ENCODE measurements around the gene THAP7.
"Not testable (repeated sequence)": the region's sequence is repeated elsewhere in the genome, so short reads cannot be mapped to it uniquely, and the experiment has no call there.

The THAP7 gene

GRCh38 chr22:20978419-20978818 lies 23.5 kb downstream of the THAP7 start:
- no peak for DNase-seq (ENCODE audit: low read depth)

GRCh38 chr22:20977516-20978170 lies 24.3 kb downstream of the THAP7 start:
- no peak for DNase-seq (ENCODE audit: low read depth)

DNA sequence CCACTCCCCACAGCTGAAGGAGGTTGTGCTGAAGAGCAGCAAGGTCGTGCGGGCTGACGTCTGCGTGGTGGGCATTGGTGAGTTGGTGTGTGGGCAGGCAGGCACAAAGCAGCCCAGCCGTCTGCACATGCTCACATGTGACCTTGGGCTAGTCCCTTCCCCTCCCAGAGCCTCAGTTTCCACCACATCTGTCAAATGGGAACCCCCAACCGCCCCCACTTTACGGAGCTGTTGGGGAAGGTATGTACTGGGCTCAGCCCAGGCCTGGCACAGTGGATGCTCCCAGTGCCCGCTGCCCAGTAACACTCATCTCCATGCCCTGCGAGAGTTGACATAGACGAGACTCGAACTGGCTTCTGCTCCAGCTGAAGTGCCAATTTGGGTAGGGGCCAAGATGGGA lies 24.9 kb downstream of the THAP7 start:
- no peak for DNase-seq (ENCODE audit: low read depth)

DNA sequence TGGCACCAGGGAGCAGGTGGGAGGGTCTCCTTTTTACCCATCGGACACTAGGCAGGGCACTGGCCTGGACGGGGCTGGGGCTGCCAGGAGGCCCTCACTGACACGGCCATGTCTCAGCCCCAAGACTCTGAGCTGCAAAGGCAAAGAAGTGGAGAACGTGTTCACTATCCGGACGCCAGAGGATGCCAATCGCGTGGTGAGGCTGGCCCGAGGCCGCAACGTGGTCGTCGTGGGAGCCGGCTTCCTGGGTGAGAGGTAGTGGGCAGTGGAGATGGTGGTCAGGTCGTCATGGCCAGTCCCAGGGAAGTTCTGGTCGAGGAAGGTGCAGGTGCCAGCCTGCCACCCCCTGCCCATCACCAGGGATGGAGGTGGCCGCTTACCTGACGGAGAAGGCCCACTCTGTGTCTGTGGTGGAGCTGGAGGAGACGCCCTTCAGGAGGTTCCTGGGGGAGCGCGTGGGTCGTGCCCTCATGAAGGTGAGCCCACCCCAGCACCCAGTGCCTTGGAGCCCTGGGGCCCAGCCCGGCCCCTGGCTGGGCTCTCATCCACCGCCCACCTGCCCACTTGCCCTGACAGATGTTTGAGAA lies 25.5 kb downstream of the THAP7 start:
- no peak for DNase-seq (ENCODE audit: low read depth)

DNA sequence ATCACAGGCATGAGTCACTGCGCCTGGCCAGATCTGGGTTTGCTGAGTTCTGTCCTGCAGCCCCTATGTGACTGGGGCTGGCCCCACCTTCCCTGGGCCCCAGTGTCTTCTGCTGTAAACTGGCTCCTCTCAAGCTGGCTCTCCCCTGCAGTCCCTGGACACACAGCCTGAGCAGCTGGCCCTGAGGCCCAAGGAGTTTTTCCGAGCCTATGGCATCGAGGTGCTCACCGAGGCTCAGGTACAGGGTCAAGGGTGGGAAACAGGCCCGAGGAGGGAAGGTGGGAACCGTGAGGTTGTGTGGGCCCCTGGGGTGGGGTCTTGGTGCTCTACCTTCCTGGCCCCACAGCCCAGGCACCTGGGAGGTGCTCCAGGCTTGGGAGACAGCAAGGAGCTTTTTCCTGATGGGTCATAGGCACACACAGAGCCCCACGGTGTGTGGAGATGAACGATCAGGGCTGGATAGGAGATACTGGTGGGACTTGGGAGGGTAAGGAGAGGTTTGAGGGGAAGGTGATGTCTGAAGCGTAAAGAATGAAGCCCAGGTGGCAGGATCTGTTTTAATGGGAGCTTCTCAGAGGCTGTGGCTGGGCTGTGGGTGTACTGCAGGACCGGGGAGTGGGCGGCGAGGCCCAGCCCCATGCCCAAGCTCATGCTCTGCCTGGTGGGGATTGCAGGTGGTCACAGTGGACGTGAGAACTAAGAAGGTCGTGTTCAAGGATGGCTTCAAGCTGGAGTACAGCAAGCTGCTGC lies 26.2 kb downstream of the THAP7 start:
- no peak for DNase-seq (ENCODE audit: low read depth)

GRCh38 chr22:20974336-20974955 lies 27.5 kb downstream of the THAP7 start:
- DNase-seq (ENCODE audit: low read depth), result no peak

- DNase-seq (ENCODE audit: low read depth), result no peak
Observed at GRCh38 chr22:20973634-20974286, 28.2 kb downstream of the THAP7 start.

- no peak for DNase-seq (ENCODE audit: low read depth)
Observed at GRCh38 chr22:20972933-20973577, 28.9 kb downstream of the THAP7 start.

GRCh38 chr22:20972014-20972694 lies 29.8 kb downstream of the THAP7 start:
- DNase-seq (ENCODE audit: low read depth), result not testable (repeated sequence)

- no peak for DNase-seq (ENCODE audit: low read depth)
Observed at GRCh38 chr22:20970939-20971657, 30.8 kb downstream of the THAP7 start.

GRCh38 chr22:20968281-20968977 lies 33.5 kb downstream of the THAP7 start:
- no peak for DNase-seq (ENCODE audit: low read depth)

DNA sequence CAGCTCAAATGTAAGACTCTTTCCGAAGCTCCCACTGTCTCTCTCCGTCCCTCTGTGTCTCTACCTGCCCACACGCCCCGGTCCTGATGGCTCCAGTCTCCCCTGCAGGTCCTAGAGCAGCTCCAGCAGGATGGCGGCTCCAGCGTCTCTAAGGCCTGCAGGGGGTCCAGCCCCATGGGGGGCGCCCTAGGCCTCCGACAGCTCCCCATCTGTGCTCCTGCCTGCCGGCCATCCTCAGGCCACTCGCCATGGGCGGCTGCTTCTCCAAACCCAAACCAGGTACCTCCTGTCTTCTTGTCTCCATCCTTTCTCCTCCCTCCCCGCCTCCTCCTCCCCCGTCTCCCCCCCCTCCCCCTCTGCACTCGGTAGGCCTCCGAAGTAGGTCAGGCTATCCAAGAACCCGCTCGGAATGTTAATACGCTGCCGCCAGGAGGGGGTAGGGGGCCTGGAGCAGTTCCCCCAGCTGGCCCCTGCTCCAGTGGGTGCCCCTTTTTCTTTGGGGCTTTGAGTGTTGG lies 34.2 kb downstream of the THAP7 start:
- no peak for DNase-seq (ENCODE audit: low read depth)

GRCh38 chr22:20966883-20967696 lies 34.8 kb downstream of the THAP7 start, which contains the start of gene AIFM3:
TSS of gene AIFM3 (plus strand) at chr22:20967255. CDS start at chr22:20967945, 690 bp downstream.
- DNase-seq (ENCODE audit: low read depth), result no peak

DNA sequence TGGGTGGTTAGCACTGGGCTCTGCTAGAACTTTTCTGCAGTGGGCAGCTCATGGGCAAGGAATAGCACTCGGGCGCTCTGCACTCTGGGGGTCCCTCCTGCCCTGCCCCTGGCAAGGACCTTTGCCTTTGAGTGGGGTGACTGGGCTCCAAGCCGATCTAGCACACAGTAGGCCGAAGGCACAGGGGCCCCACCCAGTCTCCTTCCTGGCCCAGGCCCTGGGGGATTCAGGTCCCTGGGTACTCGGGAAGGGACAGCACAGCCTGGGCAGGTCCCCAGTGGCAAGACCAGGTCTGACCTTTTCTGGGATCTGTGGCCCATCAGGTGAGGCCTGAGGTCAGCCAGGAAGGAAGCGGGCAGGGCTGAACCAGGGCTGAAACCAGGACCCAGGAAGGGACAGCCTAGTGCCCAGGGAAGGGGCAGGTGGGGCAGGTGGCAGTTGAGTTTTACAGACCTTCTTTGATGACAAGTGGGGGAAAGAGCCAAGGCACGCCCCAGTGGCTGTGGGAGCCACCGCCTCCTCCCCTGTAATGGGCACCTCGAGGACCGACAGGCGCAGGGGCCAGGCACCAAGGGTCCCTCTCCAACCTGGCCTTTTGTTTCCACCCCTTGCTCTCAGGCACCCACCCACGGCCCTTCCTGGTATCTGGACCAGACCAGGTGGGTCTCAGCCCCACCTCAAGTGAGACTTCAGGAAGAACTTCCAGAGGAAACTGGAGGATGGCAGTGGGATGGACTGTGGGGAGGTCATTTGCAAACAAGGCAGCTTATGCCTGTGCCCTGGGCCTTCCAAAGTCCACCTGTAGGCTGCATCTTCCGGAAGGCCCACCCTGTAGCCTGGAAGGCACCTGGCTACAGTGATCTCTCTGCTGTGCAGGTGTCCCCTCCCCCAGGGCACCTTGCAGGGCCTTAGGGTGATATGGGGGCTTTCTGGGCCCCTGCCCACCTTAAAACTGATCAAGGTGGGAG lies 35.7 kb downstream of the THAP7 start:
- no peak for DNase-seq (ENCODE audit: low read depth)

- DNase-seq (ENCODE audit: low read depth), result no peak
Observed at GRCh38 chr22:20965104-20965887, 36.6 kb downstream of the THAP7 start.

GRCh38 chr22:20964799-20965103 lies 37.2 kb downstream of the THAP7 start:
- DNase-seq (ENCODE audit: low read depth), result no peak

Measured in amniotic epithelial cell (primary cell).